SK-MEL-5 (cell line): Measurements from ENCODE around the gene CABP5. TPM values are rescaled to one million over a fixed set of nuclear protein-coding genes. Genes with fewer than 3 reads are reported as not detected.

Experiments
- DNase-seq: peaks from one replicate; pipeline ENCODE4 v3.0.0-alpha.2; 2016; ENCODE audit warnings: low read depth, low spot score
- in situ Hi-C: cut with HindIII; loops from 2 replicates; pipeline ENCODE4 v1.10.0; 2016; ENCODE audit warnings: low sequenced_read_pairs, high pct_unique_total_duplicates, low pct_unique_long_range_greater_than_20kb
- total RNA-seq: library from RNA; depleted of rRNA; stranded (reverse); fragments of >200 nt; shearing (Covaris generic); gene quantifications from 2 replicates; pipeline ENCODE4 v1.2.3, GENCODE V29; 2014

Gene CABP5
- total RNA-seq, 1 experiment from 2014 or later, result not detected

- no peak for DNase-seq
- in situ Hi-C loops, result no loop called here
Measured at GRCh38 chr19:48044561-48044960, 682 bp upstream of the CABP5 start.

- DNase-seq, result no peak
- in situ Hi-C loops, result no loop called here
Measured at GRCh38 chr19:48041877-48042580, 1.9 kb downstream of the CABP5 start.

- in situ Hi-C loops, result no loop called here
- no peak for DNase-seq
Measured at GRCh38 chr19:48036765-48037164, 7.1 kb downstream of the CABP5 start.

GRCh38 chr19:48033604-48034003, 10.3 kb downstream of the CABP5 start:
- DNase-seq, result no peak
- in situ Hi-C loops, result no loop called here

- DNase-seq, result no peak
- in situ Hi-C loops, result no loop called here
Measured at GRCh38 chr19:48030073-48030472, 13.8 kb downstream of the CABP5 start.

GRCh38 chr19:48029431-48029830, 14.4 kb downstream of the CABP5 start:
- no peak for DNase-seq
- in situ Hi-C loops, result no loop called here

GRCh38 chr19:48025480-48025879, 18.4 kb downstream of the CABP5 start:
- no peak for DNase-seq
- in situ Hi-C loops, result no loop called here

GRCh38 chr19:48023518-48023917, 20.4 kb downstream of the CABP5 start:
- no peak for DNase-seq
- in situ Hi-C loops, result no loop called here

- in situ Hi-C loops, result no loop called here
- DNase-seq, result no peak
Measured at GRCh38 chr19:48023011-48023410, 20.9 kb downstream of the CABP5 start.

- in situ Hi-C loops, result no loop called here
- DNase-seq, result no peak
Measured at GRCh38 chr19:48020686-48021085, 23.2 kb downstream of the CABP5 start.

GRCh38 chr19:48010932-48011758, 32.7 kb downstream of the CABP5 start:
- in situ Hi-C loops, result no loop called here
- no peak for DNase-seq

- in situ Hi-C loops, result no loop called here
- DNase-seq, result peak; percentile 48
Measured at GRCh38 chr19:48006762-48007161, 37.1 kb downstream of the CABP5 start.

- in situ Hi-C loops, result no loop called here
- DNase-seq, result no peak
Measured at GRCh38 chr19:48004236-48004635, 39.6 kb downstream of the CABP5 start.

GRCh38 chr19:48000846-48001245, 43.0 kb downstream of the CABP5 start:
- no peak for DNase-seq
- in situ Hi-C loops, result no loop called here

GRCh38 chr19:47998800-47999199, 45.1 kb downstream of the CABP5 start:
- in situ Hi-C loops, result no loop called here
- DNase-seq, result no peak

GRCh38 chr19:47996230-47996727, 47.6 kb downstream of the CABP5 start:
- DNase-seq, result no peak
- in situ Hi-C loops, result no loop called here

- in situ Hi-C loops, result no loop called here
Measured at GRCh38 chr19:47994209-47994802, 49.6 kb downstream of the CABP5 start, which contains the start of gene ELSPBP1. ELSPBP1 (plus strand) TSS chr19:47994632; CDS start chr19:48008668, 14,036 bp downstream.

GRCh38 chr19:47992070-47992469, 51.8 kb downstream of the CABP5 start, which contains the start of gene BSPH1:
BSPH1 (minus strand) TSS chr19:47992170; CDS start chr19:47992081, 89 bp downstream.
- DNase-seq, result no peak
- in situ Hi-C loops, result no loop called here

More at GRCh38 chr19:47994209-47994802, 49.6 kb downstream of the CABP5 start, which contains the start of gene ELSPBP1:
- peak; percentile 89 for DNase-seq
